SK-N-SH (cell line): ENCODE results near the gene BARD1. TPM values are rescaled to one million over a fixed set of nuclear protein-coding genes. Genes with fewer than 3 reads are reported as not detected.

Experiments
- CTCF ChIA-PET: fragments of 300-600, 350-600 bp; formaldehyde crosslinking; extraction: SDS; loops from one replicate; lab custom pipeline; 2021; lab: Yijun Ruan, JAX
- POLR2A ChIA-PET: fragments of 350-600 bp; sonication (Branson Sonifier 250); formaldehyde crosslinking; extraction: SDS; loops from one replicate; lab custom pipeline; 2020; ENCODE audit warnings: antibody characterized with exemption, inconsistent platforms; lab: Yijun Ruan, JAX
- DNase-seq: peaks from one replicate; pipeline ENCODE4 v3.0.0; 2012
- H2AFZ ChIP-seq: fragments of 200-600 bp; sonication (generic); 2 replicates; pipeline ENCODE4 v1.8.1; 2016; ENCODE audit warnings: antibody characterized with exemption, mild to moderate bottlenecking, low read depth
- H3F3A ChIP-seq: fragments of 200-600 bp; sonication (generic); replicated peaks from 2 replicates; pipeline ENCODE3; 2016; ENCODE audit warnings: antibody characterized with exemption, mild to moderate bottlenecking; ENCODE audit not compliant: insufficient read depth
- H3K27ac ChIP-seq, 2 experiments: fragments of 200-500 bp in 1 of 2; fragments of 200-600 bp in 1 of 2; sonication (Bioruptor generic) in 1 of 2; sonication (generic), shearing (Covaris generic) in 1 of 2; 2 replicates each; pipeline versions ENCODE4 v1.5.1 to v1.6.1; 2014 to 2016; ENCODE audit warnings: low read depth in 2 of 2, inconsistent platforms in 1 of 2, low read length in 1 of 2, mild to moderate bottlenecking in 1 of 2, mixed read lengths in 1 of 2
- H3K27me3 ChIP-seq: fragments of 200-600 bp; sonication (generic), shearing (Covaris generic); 2 replicates; pipeline ENCODE4 v1.6.1; 2016; ENCODE audit warnings: mixed run types; ENCODE audit not compliant: insufficient read depth
- H3K36me3 ChIP-seq, 2 experiments: fragments of 200-500 bp in 1 of 2; fragments of 200-600 bp in 1 of 2; sonication (Bioruptor generic) in 1 of 2; sonication (generic) in 1 of 2; replicated peaks in 1 of 2; 2 replicates each; pipeline versions ENCODE3 to v1.5.1; 2014 to 2016; ENCODE audit warnings: low read length in 1 of 2, mild to moderate bottlenecking in 1 of 2; ENCODE audit not compliant: insufficient read depth in 2 of 2, control insufficient read depth in 1 of 2
- H3K4me1 ChIP-seq, 2 experiments: fragments of 200-500 bp in 1 of 2; fragments of 200-600 bp in 1 of 2; sonication (Bioruptor generic) in 1 of 2; sonication (generic), shearing (Covaris generic) in 1 of 2; 2 replicates each; pipeline versions ENCODE4 v1.5.1 to v1.6.1; 2014 to 2016; ENCODE audit warnings: low read depth in 1 of 2, low read length in 1 of 2, mixed run types in 1 of 2; ENCODE audit not compliant: insufficient read depth in 2 of 2, control insufficient read depth in 1 of 2
- H3K4me2 ChIP-seq: fragments of 200-600 bp; sonication (generic), shearing (Covaris generic); 2 replicates; pipeline ENCODE4 v1.6.1; 2017; ENCODE audit warnings: mixed run types
- H3K4me3 ChIP-seq, 2 experiments: fragments of 200-500 bp in 1 of 2; fragments of 200-600 bp in 1 of 2; sonication (Bioruptor generic) in 1 of 2; sonication (generic), shearing (Covaris generic) in 1 of 2; 2 replicates each; pipeline versions ENCODE4 v1.5.1 to v1.8.1; 2014 to 2016; ENCODE audit warnings: low read depth in 2 of 2, inconsistent platforms in 1 of 2, low read length in 1 of 2, mild to moderate bottlenecking in 1 of 2, mixed read lengths in 1 of 2, moderate library complexity in 1 of 2
- H3K79me2 ChIP-seq: fragments of 200-600 bp; sonication (generic); 2 replicates; pipeline ENCODE4 v1.8.1; 2017; ENCODE audit warnings: mild to moderate bottlenecking; ENCODE audit not compliant: insufficient read depth
- H3K9ac ChIP-seq: fragments of 200-600 bp; sonication (generic); 2 replicates; pipeline ENCODE4 v1.6.1; 2017; ENCODE audit warnings: mixed run types
- H3K9me2 ChIP-seq: fragments of 200-600 bp; sonication (generic); 2 replicates; pipeline ENCODE4 v1.6.1; 2017; ENCODE audit warnings: mixed run types
- H3K9me3 ChIP-seq: fragments of 200-600 bp; sonication (generic); 2 replicates; pipeline ENCODE4 v1.6.1; 2017; ENCODE audit warnings: mixed run types, mild to moderate bottlenecking, moderate library complexity
- H4K20me1 ChIP-seq: fragments of 200-600 bp; sonication (generic); 2 replicates; pipeline ENCODE4 v1.6.1; 2017; ENCODE audit warnings: mild to moderate bottlenecking, mixed run types; ENCODE audit not compliant: insufficient read depth
- FOXJ3 ChIP-seq: sonication (generic); formaldehyde crosslinking; IDR thresholded peaks from 2 replicates; pipeline ENCODE4 v1.5.1; 2020; ENCODE audit warnings: mild to moderate bottlenecking, missing genetic modification reagents
- FOXM1 ChIP-seq: IDR thresholded peaks from 2 replicates; pipeline ENCODE4 v1.4.0; 2012; ENCODE audit warnings: low read depth, mild to moderate bottlenecking
- GATA2 ChIP-seq: sonication (generic); formaldehyde crosslinking; IDR thresholded peaks from 2 replicates; pipeline ENCODE4 v1.5.0; 2020; ENCODE audit warnings: mild to moderate bottlenecking, missing genetic modification reagents
- JUND ChIP-seq: IDR thresholded peaks from 2 replicates; pipeline ENCODE4 v1.4.0; 2012
- MAX ChIP-seq: IDR thresholded peaks from 2 replicates; pipeline ENCODE4 v1.4.0; 2012; ENCODE audit warnings: low read depth
- MEF2A ChIP-seq: IDR thresholded peaks from 2 replicates; pipeline ENCODE4 v1.4.0; 2012; ENCODE audit warnings: low read depth, borderline replicate concordance
- NRF1 ChIP-seq: IDR thresholded peaks from 2 replicates; pipeline ENCODE4 v1.6.1; 2012; ENCODE audit warnings: low read depth, mild to moderate bottlenecking, low read length
- RAD21 ChIP-seq: IDR thresholded peaks from 2 replicates; pipeline ENCODE4 v1.6.1; 2012; ENCODE audit warnings: mild to moderate bottlenecking, low read length
- REST ChIP-seq: IDR thresholded peaks from 2 replicates; pipeline ENCODE4 v1.6.1; 2012; ENCODE audit warnings: mild to moderate bottlenecking, low read depth, low read length, moderate library complexity
- RFX5 ChIP-seq: IDR thresholded peaks from 2 replicates; pipeline ENCODE4 v1.6.1; 2012; ENCODE audit warnings: mild to moderate bottlenecking, improper control_type of control experiment, low read length
- RXRA ChIP-seq: IDR thresholded peaks from 2 replicates; pipeline ENCODE4 v1.4.0; 2012; ENCODE audit warnings: low read depth, mild to moderate bottlenecking, borderline replicate concordance
- SIN3A ChIP-seq: IDR thresholded peaks from 2 replicates; pipeline ENCODE4 v1.6.1; 2012; ENCODE audit warnings: low read depth, mild to moderate bottlenecking, low read length, moderate library complexity, borderline replicate concordance
- TCF12 ChIP-seq: IDR thresholded peaks from 2 replicates; pipeline ENCODE4 v1.4.0; 2012
- USF1 ChIP-seq: IDR thresholded peaks from 2 replicates; pipeline ENCODE4 v1.4.0; 2012; ENCODE audit warnings: low read depth, borderline replicate concordance
- USF2 ChIP-seq: fragments of 150-350 bp; IDR thresholded peaks from 2 replicates; pipeline ENCODE4 v1.6.1; 2017; ENCODE audit warnings: antibody characterized with exemption, low read length, low read depth, borderline replicate concordance
- YY1 ChIP-seq: IDR thresholded peaks from 2 replicates; pipeline ENCODE4 v1.4.0; 2012; ENCODE audit warnings: low read depth, mild to moderate bottlenecking
- WGBS: methylation state at CpG from one replicate; pipeline ENCODE4 v1.1.6; 2017; ENCODE audit warnings: low lambda C conversion rate; 5-methylcytosine and 5-hydroxymethylcytosine counted together
- polyA plus RNA-seq, 3 experiments: library from polyadenylated mRNA; depleted of rRNA; stranded (reverse); fragments of >200 nt; gene quantifications; 2 replicates each; pipeline ENCODE4 v1.2.3, GENCODE V29; 2012

BARD1 gene
- polyA plus RNA-seq, 1 of the 3 experiments (the other 2 are of a cell fraction) = 2.4 TPM

GRCh38 chr2:214730800-214731407, 78.6 kb downstream of the BARD1 start:
- no peaks in the 10 kb centered on the region for H4K20me1 ChIP-seq
- H3K9me3 ChIP-seq = no peaks in the 10 kb centered on the region
- TF ChIP-seq MEF2A = no peak
- TF ChIP-seq SIN3A = no peak
- TF ChIP-seq MAX = no peak
- TF ChIP-seq TCF12 = no peak
- no peak for TF ChIP-seq RFX5
- no peak for TF ChIP-seq YY1
- no peak for TF ChIP-seq FOXM1
- no peak for TF ChIP-seq RXRA
- TF ChIP-seq JUND = no peak
- no peak for TF ChIP-seq REST
- ChIA-PET POLR2A (no interaction called here), CTCF (no interaction called here)
- H3K27ac ChIP-seq = no peak overlapping the region
- DNase-seq = no peak
- H3F3A ChIP-seq = no peaks in the 10 kb centered on the region
- H3K36me3 ChIP-seq = peaks cover 21 to 30% of the 10 kb centered on the region in 2 experiments
- no peaks in the 10 kb centered on the region for H3K9me2 ChIP-seq
- H2AFZ ChIP-seq = no peak overlapping the region
- H3K79me2 ChIP-seq = no peaks in the 10 kb centered on the region
- no peak overlapping the region for H3K4me2 ChIP-seq
- no peak overlapping the region for H3K4me3 ChIP-seq
- H3K4me1 ChIP-seq = no peaks in the 10 kb centered on the region; a peak in 2 of 4 replicates
- no peak overlapping the region for H3K9ac ChIP-seq
- 90% methylated on average over 3 of the region's 3 CpGs for WGBS
- no peaks in the 10 kb centered on the region for H3K27me3 ChIP-seq

GRCh38 chr2:214730248-214730647, 79.2 kb downstream of the BARD1 start:
- Histone ChIP-seq H3F3A (no peaks in the 10 kb centered on the region), H3K4me2 (no peak overlapping the region), H3K4me1 (no peaks in the 10 kb centered on the region; a peak in 2 of 4 replicates), H3K4me3 (no peak overlapping the region), H3K27me3 (no peaks in the 10 kb centered on the region), H3K9me2 (no peaks in the 10 kb centered on the region), H3K9me3 (no peaks in the 10 kb centered on the region), H3K27ac (no peak overlapping the region), H3K9ac (no peak overlapping the region), H3K36me3 (peaks cover 18 to 30% of the 10 kb centered on the region in 2 experiments), H4K20me1 (no peaks in the 10 kb centered on the region), H3K79me2 (no peaks in the 10 kb centered on the region), H2AFZ (no peak overlapping the region)
- ChIA-PET CTCF (no interaction called here), POLR2A (no interaction called here)
- TF ChIP-seq FOXJ3 (CRISPR knock-in tag) (no peak), USF1 (no peak), NRF1 (no peak), USF2 (no peak), GATA2 (CRISPR knock-in tag) (no peak), MEF2A (no peak), TCF12 (no peak), RAD21 (no peak), MAX (no peak), RFX5 (no peak)
- DNase-seq = no peak
- 87% methylated on average over 3 of the region's 3 CpGs for whole genome bisulfite sequencing
